Activated naive CD8-positive, alpha-beta T cell treated with anti-CD3 and anti-CD28 coated beads, Interleukin-2, amount 50 U/mL, for 24 hours (primary cell): Measurements from ENCODE around the gene DNAH17.

Experiments used
- ATAC-seq: fragments of 150-1000 bp; cut with Tn5 transposase; one replicate; pipeline ENCODE4 v1.10.0; 2021
- DNase-seq: peaks from one replicate; pipeline ENCODE4 v3.0.0; 2021
- H3K27ac Mint-ChIP-seq: one replicate; pipeline ENCODE4 v1.8.0; 2021; ENCODE audit warnings: mild to moderate bottlenecking, mixed read lengths
- H3K27me3 Mint-ChIP-seq: one replicate; pipeline ENCODE4 v1.8.0; 2021; ENCODE audit warnings: mixed read lengths
- H3K36me3 Mint-ChIP-seq: one replicate; pipeline ENCODE4 v1.8.0; 2021; ENCODE audit warnings: low read depth, mixed read lengths
- H3K4me1 Mint-ChIP-seq: one replicate; pipeline ENCODE4 v1.8.0; 2021; ENCODE audit warnings: mixed read lengths
- H3K4me3 Mint-ChIP-seq: one replicate; pipeline ENCODE4 v1.8.0; 2021; ENCODE audit warnings: mild to moderate bottlenecking, moderate library complexity, mixed read lengths
- H3K9me3 Mint-ChIP-seq: one replicate; pipeline ENCODE4 v1.8.0; 2021; ENCODE audit warnings: mixed read lengths

The DNAH17 gene

DNA sequence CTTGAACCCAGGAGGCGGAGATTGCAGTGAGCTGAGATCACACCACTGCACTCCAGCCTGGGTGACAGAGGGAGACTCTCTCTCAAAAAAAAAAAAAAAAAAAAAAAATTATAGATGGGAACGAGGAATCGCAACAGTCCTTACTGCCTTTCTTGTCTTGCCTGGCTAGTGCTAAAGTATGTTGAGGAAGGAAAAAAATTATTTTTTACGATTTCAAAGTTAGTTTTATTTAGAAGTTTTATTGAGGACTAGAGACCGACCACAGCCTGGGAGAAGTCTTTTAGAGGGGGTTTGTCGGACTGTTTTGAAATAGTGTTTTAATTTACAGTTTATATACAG lies 15.8 kb upstream of the DNAH17 start:
- ATAC-seq (no peak), DNase-seq (no peak)
- H3K36me3 Mint-ChIP-seq: no peaks in the 10 kb centered on the region
- no peaks in the 10 kb centered on the region for H3K9me3 Mint-ChIP-seq
- peaks cover 11% of the 10 kb centered on the region for H3K4me1 Mint-ChIP-seq
- peaks cover 15% of the 10 kb centered on the region for H3K27me3 Mint-ChIP-seq
- no peak overlapping the region for H3K4me3 Mint-ChIP-seq
- H3K27ac Mint-ChIP-seq: no peak overlapping the region

DNA sequence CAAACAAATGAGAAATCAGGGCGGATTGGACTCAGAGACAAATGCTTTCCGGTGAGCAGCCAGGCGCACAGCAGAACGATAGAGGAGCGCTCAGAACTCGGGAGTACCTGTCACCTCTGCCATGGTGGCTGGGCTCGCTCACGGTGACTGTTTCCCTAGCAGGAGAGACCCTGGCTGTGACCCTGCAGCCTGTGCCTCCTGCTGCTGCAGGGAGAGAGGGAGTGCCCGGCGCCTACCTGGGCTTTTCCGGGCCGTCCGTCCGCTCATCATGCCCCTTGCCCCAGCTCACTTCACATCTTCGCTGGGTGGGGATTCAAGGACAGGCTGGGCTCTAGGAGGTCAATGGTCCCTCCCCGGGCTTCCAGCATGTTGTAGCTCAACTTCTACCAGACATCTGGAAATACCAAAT lies 14.1 kb upstream of the DNAH17 start:
- DNase-seq (no peak), ATAC-seq (no peak)
- Mint-ChIP-seq H3K36me3 (no peaks in the 10 kb centered on the region), H3K9me3 (no peaks in the 10 kb centered on the region), H3K4me3 (no peak overlapping the region), H3K27me3 (peaks cover 15% of the 10 kb centered on the region), H3K27ac (no peak overlapping the region), H3K4me1 (peaks cover 11% of the 10 kb centered on the region)

DNA sequence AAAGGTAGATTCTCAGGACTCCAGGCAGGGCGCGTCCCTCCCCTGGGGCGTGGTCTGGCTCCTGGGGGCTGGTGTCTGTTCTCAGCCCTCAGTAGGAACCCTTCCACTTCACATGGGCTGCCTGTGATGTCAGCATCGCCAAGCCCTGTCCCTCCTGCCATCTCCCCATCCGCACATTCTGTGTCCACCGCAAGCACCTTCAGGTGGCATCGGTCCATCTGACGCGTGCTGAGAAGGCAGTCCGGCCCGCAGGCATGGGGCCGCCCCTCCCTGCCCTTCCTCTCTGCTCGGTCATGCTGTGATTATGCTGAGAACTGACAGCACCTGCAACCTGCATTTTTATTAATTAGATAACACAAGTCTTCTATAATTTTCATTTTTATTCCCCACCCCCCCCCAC lies 12.7 kb upstream of the DNAH17 start:
- Mint-ChIP-seq H3K4me1 (peaks cover 11% of the 10 kb centered on the region), H3K4me3 (no peak overlapping the region), H3K9me3 (no peaks in the 10 kb centered on the region), H3K27me3 (peaks cover 13% of the 10 kb centered on the region), H3K27ac (no peak overlapping the region), H3K36me3 (no peaks in the 10 kb centered on the region)
- no peak for ATAC-seq
- DNase-seq: no peak

DNA sequence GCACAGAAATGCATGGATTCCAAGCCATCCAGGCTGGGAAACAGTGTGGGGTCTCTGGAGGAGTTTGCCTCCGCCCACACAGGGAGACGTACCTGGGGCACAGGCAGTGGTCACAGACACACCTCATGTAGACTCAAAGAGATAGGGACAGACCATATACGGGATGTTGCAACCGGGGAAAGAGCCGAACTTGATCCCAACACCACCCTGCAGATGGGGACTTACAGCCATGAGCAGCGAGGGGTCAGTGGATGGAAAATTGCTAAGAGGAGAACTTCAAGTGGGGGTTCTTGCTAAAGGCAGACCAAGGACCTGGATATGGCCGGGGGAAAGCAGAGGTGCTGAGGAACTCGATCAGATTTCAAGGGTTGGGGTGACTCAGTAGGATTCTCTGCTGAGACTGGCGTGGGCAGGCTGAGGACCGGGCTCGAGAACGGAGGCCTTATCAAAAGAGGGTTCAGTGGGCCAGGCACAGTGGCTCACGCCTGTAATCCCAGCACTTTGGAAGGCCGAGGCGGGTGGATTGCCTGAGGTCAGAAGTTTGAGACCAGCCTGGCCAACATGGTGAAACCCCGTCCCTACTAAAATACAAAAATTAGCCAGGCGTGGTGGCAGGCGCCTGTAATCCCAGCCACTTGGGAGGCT lies 12.0 kb upstream of the DNAH17 start:
- no peak for ATAC-seq

DNA sequence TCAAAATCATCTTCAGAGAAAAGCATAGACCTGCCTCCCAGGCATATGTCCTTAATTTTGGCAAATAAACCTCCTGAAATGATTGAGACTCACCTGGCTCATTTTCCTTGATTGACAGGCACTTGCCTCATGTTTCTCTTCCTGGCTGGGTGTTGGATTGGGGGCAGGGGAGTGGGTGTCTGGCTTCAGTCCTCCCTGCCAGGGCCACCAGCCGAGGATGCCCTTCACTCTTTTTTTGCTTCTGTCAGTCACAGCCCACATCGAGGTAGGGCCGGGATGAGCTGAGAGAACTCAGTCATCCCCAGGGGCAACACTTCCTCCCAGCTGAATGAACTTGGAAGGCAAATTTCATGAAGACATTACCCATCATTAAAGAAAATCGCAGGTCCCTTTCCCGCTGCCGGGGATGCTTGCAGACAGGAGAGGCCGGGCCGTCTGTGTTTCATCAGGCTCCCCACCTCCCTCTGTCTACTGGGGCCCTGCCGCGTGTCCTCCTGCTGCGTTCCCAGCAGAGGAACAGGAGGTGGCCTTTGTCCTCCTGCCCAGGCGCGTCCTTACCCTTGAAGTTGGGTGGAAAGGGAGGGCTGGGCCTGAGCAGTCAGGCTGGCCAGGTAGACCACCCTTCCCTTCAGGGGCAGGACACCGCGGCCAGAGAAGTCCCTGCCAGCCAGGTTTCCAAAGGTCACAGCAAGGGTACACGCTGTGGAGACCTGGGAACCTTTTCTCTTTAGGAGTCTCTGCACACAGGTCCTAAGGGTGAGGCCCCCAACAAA lies 11.2 kb upstream of the DNAH17 start:
- Mint-ChIP-seq H3K27me3 (peaks cover 7% of the 10 kb centered on the region), H3K36me3 (no peaks in the 10 kb centered on the region), H3K9me3 (no peaks in the 10 kb centered on the region), H3K4me1 (peaks cover 11% of the 10 kb centered on the region), H3K4me3 (no peak overlapping the region), H3K27ac (no peak overlapping the region)
- no peak for DNase-seq
- no peak for ATAC-seq

More for the DNA sequence above, 12.0 kb upstream of the DNAH17 start:
- Mint-ChIP-seq H3K27me3 (peaks cover 9% of the 10 kb centered on the region), H3K27ac (no peak overlapping the region), H3K36me3 (no peaks in the 10 kb centered on the region), H3K9me3 (no peaks in the 10 kb centered on the region), H3K4me1 (peaks cover 11% of the 10 kb centered on the region), H3K4me3 (no peak overlapping the region)
- DNase-seq: no peak

DNA sequence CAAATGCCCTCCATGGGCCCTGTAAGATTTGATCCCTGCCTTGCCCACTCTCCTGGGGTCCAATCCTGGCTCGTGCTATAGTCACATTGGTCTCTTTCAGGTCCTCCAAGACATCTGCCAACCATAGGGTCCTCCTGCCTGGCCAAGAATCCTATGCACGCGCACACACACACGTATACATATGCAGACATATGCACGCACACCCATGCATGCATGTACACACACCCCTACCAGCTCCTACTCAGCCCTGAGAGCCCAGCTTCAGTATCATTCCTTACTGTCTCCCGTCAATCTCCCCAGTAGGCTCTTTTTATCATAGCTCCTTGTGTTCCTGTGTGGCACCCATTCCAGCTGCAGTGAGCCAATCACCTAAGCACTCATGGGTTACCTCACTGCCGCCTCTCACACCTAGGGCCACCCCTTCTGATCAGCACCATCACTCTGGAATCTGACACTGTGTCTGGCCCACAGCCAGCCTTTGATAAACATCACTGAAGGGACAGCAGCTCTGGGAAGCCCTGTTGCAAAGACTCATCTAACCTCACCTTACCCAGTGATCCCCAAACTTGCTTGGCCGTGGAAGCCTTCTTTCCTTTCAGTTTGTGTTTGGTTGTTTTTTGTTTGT lies 7.9 kb upstream of the DNAH17 start:
- H3K27ac Mint-ChIP-seq: no peak overlapping the region
- no peak for ATAC-seq
- H3K27me3 Mint-ChIP-seq: peaks cover 2% of the 10 kb centered on the region
- no peaks in the 10 kb centered on the region for H3K36me3 Mint-ChIP-seq
- DNase-seq: no peak
- no peak overlapping the region for H3K4me3 Mint-ChIP-seq
- no peaks in the 10 kb centered on the region for H3K4me1 Mint-ChIP-seq
- no peaks in the 10 kb centered on the region for H3K9me3 Mint-ChIP-seq

DNA sequence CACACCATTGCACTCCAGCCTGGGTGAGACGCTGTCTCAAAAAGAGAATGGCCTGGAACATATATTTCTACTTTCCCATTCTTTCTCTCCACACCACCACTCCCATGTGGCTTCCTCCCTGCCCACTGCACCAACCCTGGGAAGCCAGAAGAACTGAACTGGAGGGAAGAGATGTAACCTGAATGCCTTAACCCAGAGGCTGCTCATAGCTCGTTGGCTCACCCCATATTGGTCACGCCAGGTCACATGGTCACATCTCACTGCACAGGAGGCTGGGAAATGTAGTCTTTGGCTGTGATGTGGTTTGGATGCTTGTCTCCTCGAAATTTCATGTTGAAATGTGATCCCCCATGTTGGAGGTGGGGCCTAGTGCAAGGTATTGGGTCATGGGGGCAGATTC lies 5.9 kb upstream of the DNAH17 start:
- H3K9me3 Mint-ChIP-seq: no peaks in the 10 kb centered on the region
- no peak overlapping the region for H3K4me3 Mint-ChIP-seq
- ATAC-seq: no peak
- DNase-seq: no peak
- H3K27me3 Mint-ChIP-seq: peaks cover 2% of the 10 kb centered on the region
- no peaks in the 10 kb centered on the region for H3K36me3 Mint-ChIP-seq
- no peak overlapping the region for H3K27ac Mint-ChIP-seq
- no peaks in the 10 kb centered on the region for H3K4me1 Mint-ChIP-seq

DNA sequence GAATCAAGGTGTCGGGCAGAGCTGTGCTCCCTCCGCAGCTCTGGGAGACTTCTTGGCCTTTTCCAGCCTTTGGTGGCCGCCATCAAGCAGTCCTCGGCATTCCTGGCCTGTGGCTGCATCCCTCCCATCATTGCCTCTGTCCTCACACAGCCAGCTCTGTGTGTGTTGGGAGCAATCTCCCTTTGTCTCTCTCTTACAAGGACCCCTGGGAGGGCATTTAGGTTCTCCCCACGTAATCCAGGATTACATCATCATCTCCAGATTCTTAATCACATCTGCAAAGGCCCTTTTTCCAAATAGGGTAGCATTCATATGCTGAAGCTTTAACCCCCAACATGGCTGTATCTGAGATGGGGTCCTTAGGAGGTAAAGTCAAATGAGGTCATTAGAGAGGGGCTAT lies 4.1 kb upstream of the DNAH17 start:
- Mint-ChIP-seq H3K9me3 (no peaks in the 10 kb centered on the region), H3K27me3 (peaks cover 2% of the 10 kb centered on the region), H3K4me1 (no peaks in the 10 kb centered on the region), H3K4me3 (no peak overlapping the region), H3K27ac (no peak overlapping the region), H3K36me3 (no peaks in the 10 kb centered on the region)
- DNase-seq (no peak), ATAC-seq (no peak)

DNA sequence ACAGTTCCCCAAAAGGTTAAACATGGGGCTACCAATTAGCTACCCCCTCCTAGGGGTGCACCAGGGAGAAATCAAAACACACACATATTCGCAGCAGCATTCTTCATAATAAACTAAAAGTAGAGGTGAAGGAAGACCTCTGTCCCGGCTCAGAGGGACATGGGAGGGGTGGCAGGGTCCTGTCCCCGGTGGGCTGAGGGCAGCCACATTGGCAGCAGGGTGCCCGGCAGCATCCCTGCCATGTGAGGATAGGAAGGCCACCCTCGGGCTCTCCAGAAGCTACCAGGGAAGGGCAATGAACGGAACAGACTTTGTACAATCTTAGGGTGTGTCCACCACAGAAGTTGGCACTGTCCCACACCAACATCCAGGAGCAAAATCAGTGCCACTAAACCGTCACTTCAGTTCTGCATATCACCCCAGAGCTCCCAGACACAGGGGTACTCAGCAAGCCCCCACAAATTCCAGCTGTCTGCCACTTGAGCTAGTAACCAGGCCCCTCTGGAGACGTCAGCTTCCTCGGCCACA lies 3.1 kb upstream of the DNAH17 start:
- Mint-ChIP-seq H3K36me3 (no peaks in the 10 kb centered on the region), H3K4me1 (no peaks in the 10 kb centered on the region), H3K27me3 (peaks cover 2% of the 10 kb centered on the region), H3K9me3 (no peaks in the 10 kb centered on the region), H3K4me3 (no peak overlapping the region), H3K27ac (no peak overlapping the region)
- ATAC-seq (no peak), DNase-seq (no peak)

DNA sequence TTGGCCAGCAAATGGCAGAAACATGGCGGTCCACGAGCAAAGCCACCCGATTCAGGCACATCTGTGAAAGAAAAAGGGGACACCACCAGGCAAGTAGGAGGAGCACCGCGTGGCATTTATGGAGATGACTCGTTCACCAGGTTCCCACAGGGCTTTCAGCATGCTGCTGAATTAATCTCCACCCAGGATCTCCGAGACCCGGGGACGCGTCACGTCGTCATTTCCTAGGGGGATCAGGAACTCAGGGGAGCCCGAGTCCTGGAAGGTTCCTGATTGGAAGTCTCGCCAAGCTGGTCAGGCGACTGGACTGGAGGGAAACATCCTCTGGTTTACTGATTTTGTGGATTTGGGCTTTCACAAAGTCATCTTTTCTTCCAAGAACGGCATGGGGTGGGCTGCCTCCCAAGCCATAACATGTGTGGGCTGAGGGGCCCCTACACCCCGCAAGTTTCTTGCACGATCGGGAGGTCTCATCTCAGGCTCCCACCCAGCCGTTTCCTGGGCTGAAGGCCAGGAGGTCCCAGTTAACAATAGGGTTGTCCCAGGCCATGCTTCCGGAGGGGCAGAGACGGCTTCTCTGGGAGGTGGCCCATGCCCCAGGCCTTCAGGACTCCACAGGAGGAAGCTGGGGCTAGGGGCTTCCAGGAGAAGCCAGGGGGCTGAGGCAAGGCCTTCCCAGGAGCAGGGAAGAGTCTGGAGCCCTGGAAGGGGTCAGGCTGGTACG lies 645 bp downstream of the DNAH17 start:
- Mint-ChIP-seq H3K36me3 (no peaks in the 10 kb centered on the region), H3K27ac (no peak overlapping the region), H3K4me1 (no peaks in the 10 kb centered on the region), H3K9me3 (no peaks in the 10 kb centered on the region), H3K27me3 (peaks cover 2% of the 10 kb centered on the region), H3K4me3 (no peak overlapping the region)
- ATAC-seq (no peak), DNase-seq (no peak)

DNA sequence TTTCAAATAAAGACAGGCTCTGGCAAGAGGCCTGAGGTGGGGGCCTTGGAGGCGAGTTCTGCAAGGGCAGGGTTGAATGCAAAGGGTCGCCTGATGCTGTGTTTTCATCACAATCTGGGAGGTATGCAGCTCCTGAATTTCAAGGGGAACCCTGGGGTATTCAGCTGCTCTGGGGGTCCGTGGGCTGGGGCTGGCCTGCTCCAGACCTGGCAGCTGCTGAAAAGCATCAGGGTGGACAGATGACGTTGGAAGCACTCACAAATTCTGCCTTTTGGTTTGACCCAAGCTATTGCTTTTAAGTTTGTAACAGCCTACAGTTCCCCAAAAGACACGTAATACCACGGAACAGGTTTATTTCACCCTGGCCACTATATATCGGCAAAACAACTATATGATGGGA lies 1.3 kb downstream of the DNAH17 start:
- H3K27me3 Mint-ChIP-seq: peaks cover 2% of the 10 kb centered on the region

DNA sequence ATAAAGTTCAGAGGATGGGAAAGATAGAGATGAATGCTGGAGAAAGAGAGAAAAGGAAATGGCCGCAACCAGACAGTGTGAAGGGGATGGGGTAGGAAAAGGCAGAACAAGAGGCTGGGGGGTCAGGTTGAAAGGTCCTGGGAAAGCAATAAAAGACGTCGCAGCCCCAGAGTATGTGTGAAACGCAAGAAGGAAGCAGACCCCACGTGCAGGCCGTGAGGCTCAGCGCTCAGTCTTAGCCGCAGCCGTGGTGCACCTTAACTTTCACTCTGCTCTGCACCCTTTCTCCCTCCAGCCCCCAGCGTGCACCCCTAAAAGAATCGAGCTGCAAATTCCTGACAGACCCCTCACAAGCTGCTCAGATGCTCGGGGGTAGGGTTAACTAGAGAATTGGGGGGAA lies 1.9 kb downstream of the DNAH17 start:
- ATAC-seq: no peak
- Mint-ChIP-seq H3K27me3 (peaks cover 2% of the 10 kb centered on the region), H3K4me3 (no peak overlapping the region), H3K4me1 (no peaks in the 10 kb centered on the region), H3K27ac (no peak overlapping the region), H3K36me3 (no peaks in the 10 kb centered on the region), H3K9me3 (no peaks in the 10 kb centered on the region)
- DNase-seq: no peak

More for the DNA sequence above, 1.3 kb downstream of the DNAH17 start:
- Mint-ChIP-seq H3K36me3 (no peaks in the 10 kb centered on the region), H3K27ac (no peak overlapping the region), H3K4me1 (no peaks in the 10 kb centered on the region), H3K4me3 (no peak overlapping the region), H3K9me3 (no peaks in the 10 kb centered on the region)
- DNase-seq: no peak
- ATAC-seq: no peak

DNA sequence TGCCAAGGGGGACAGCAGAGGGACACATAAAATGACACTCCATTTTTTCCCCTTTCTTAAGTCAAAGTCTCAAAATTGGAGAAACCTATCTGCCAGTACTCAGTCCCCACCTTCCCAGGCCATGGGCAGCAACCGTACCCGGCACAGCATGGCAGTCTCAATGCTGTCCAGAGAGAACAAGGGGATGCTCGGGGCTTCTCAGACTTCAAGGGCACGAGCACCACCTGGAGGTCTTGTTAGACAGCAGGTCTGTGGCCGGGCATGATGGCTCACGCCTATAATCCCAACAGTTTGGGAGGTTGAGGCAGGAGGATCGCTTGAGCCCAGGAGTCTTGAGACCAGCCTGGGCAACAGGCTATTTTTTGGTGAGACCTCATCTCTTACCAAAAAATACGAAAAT lies 3.2 kb downstream of the DNAH17 start:
- ATAC-seq (no peak), DNase-seq (no peak)
- no peaks in the 10 kb centered on the region for H3K36me3 Mint-ChIP-seq
- no peak overlapping the region for H3K4me3 Mint-ChIP-seq
- H3K9me3 Mint-ChIP-seq: no peaks in the 10 kb centered on the region
- H3K27me3 Mint-ChIP-seq: peaks cover 2% of the 10 kb centered on the region
- no peak overlapping the region for H3K27ac Mint-ChIP-seq
- H3K4me1 Mint-ChIP-seq: no peaks in the 10 kb centered on the region

DNA sequence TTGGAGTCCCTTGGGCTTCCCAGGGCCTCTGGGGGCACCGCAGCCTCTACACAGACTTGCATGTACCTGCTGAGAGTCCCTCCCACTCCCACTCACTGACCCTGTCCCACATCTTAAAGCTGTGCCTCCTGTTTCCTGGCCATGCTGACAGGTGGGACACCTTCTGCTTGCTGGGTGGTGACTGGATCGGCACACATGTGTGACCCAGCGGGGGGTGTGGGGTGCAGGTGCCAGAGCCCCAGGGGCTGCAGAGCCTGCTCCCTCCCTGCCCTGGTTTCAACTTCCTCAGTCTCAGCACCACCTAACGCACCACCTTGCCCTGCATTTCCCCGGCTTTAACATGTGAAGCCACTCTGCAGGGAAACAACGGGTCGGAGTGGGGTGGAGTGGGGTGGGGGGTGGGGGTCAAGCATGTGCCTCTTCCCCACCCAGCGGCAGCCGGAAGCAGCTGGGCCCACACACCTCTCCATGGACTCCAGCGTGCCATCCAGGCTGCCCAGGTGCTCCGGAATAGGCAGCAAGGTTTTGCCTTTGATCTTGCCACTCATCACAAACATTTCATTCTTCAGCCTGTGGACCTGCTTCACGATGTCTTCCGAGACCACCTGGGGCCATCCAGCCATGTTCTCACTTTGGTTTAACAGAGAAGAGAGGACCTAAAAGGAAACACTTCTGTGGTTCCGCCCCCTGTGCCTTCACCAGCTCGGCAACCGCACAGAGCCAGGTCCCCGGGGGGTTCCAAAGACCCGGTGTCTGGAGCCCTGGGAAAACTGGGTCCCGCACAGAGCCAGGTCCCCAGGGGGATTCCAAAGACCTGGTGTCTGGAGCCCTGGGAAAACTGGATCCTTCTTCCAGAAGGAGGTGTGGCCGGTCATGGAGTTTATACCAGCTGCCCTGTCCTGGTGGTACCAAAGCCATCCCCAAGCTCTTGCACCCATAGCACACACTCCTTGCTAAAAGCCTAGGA lies 4.7 kb downstream of the DNAH17 start:
- Mint-ChIP-seq H3K4me1 (no peaks in the 10 kb centered on the region), H3K9me3 (no peaks in the 10 kb centered on the region), H3K4me3 (no peak overlapping the region), H3K27me3 (peaks cover 2% of the 10 kb centered on the region), H3K27ac (no peak overlapping the region), H3K36me3 (no peaks in the 10 kb centered on the region)
- no peak for DNase-seq
- no peak for ATAC-seq
